MCF 10A (cell line): Measurements from ENCODE around the gene EMP3. TPM values are rescaled to one million over a fixed set of nuclear protein-coding genes. Genes with fewer than 3 reads are reported as not detected.
"Not testable (repeated sequence)": the region's sequence is repeated elsewhere in the genome, so short reads cannot be mapped to it uniquely, and the experiment has no call there.

Source experiments
- BruUV-seq: library from RNA; stranded (reverse); fragments of 400-500 nt; replicated peaks from 2 replicates; lab custom pipeline; 2021; lab: Mats Ljungman, UMichigan
- CTCF ChIA-PET: fragments of 300-600 bp; sonication (Branson Sonifier 250); formaldehyde crosslinking; extraction: SDS; loops from one replicate; lab custom pipeline; 2021; ENCODE audit warnings: antibody characterized with exemption, inconsistent platforms; lab: Yijun Ruan, JAX
- POLR2A ChIA-PET: fragments of 300-600, 350-650 bp; sonication (Branson Sonifier 250); formaldehyde crosslinking; extraction: SDS; loops from one replicate; lab custom pipeline; 2020; ENCODE audit warnings: antibody characterized with exemption, inconsistent platforms; lab: Yijun Ruan, JAX
- DNase-seq: peaks from one replicate; pipeline ENCODE4 v3.0.0-alpha.2; 2018; ENCODE audit not compliant: unreplicated experiment
- H3K27ac Mint-ChIP-seq: one replicate; pipeline ENCODE4 v1.8.0; 2022; ENCODE audit warnings: mild to moderate bottlenecking, low read depth, mixed read lengths; ENCODE audit not compliant: unreplicated experiment
- H3K27me3 Mint-ChIP-seq: one replicate; pipeline ENCODE4 v1.8.0; 2022; ENCODE audit warnings: mixed read lengths; ENCODE audit not compliant: insufficient read depth, unreplicated experiment
- H3K36me3 Mint-ChIP-seq: one replicate; pipeline ENCODE4 v1.8.0; 2022; ENCODE audit warnings: mild to moderate bottlenecking, moderate library complexity, mixed read lengths; ENCODE audit not compliant: insufficient read depth, unreplicated experiment
- H3K4me1 Mint-ChIP-seq: one replicate; pipeline ENCODE4 v1.8.0; 2022; ENCODE audit warnings: mixed read lengths; ENCODE audit not compliant: insufficient read depth, unreplicated experiment
- H3K4me3 Mint-ChIP-seq: one replicate; pipeline ENCODE4 v1.8.0; 2022; ENCODE audit warnings: mild to moderate bottlenecking, moderate library complexity, mixed read lengths; ENCODE audit not compliant: unreplicated experiment
- H3K9me3 Mint-ChIP-seq: one replicate; pipeline ENCODE4 v1.8.0; 2022; ENCODE audit warnings: mixed read lengths; ENCODE audit not compliant: unreplicated experiment
- intact Hi-C: fragments of 100-400 bp; cut with micrococcal nuclease; formaldehyde crosslinking; loops from 2 replicates; pipeline ENCODE4 v1.14.1; 2022
- total RNA-seq: library from RNA; stranded (reverse); gene quantifications from 2 replicates; pipeline ENCODE4 v1.2.3, GENCODE V29; 2022
- TF ChIP-seq, protein P1 (sequence below): fragments of 200-600 bp; IDR thresholded peaks from one replicate; pipeline ENCODE4 v1.8.0; 2022; ENCODE audit warnings: antibody characterized with exemption, mild to moderate bottlenecking; ENCODE audit not compliant: unreplicated experiment

EMP3 gene
- total RNA-seq, 1 experiment from 2014 or later: 198 TPM

GRCh38 chr19:48308631-48309586 lies 16.4 kb upstream of the EMP3 start:
- Mint-ChIP-seq H3K4me1 (no peaks in the 10 kb centered on the region), H3K4me3 (no peak overlapping the region), H3K9me3 (no peaks in the 10 kb centered on the region), H3K27me3 (peaks cover 25% of the 10 kb centered on the region), H3K36me3 (no peaks in the 10 kb centered on the region), H3K27ac (no peak overlapping the region)
- CTCF ChIA-PET: interaction anchor here (0.6 to 0.8 kb wide), 2 partner anchors 17 to 82 kb away, joined by 3 to 5 read pairs; partner anchors contain the start of gene KDELR1
- POLR2A ChIA-PET: interaction anchor here (0.5 to 1.2 kb wide), 2 partner anchors 12 to 181 kb away, joined by 3 read pairs; no protein-coding TSS in a partner anchor
- DNase-seq: no peak
- no TSS peak for BruUV-seq
- intact Hi-C loops: no loop called here
- TF ChIP-seq, protein P1, sequence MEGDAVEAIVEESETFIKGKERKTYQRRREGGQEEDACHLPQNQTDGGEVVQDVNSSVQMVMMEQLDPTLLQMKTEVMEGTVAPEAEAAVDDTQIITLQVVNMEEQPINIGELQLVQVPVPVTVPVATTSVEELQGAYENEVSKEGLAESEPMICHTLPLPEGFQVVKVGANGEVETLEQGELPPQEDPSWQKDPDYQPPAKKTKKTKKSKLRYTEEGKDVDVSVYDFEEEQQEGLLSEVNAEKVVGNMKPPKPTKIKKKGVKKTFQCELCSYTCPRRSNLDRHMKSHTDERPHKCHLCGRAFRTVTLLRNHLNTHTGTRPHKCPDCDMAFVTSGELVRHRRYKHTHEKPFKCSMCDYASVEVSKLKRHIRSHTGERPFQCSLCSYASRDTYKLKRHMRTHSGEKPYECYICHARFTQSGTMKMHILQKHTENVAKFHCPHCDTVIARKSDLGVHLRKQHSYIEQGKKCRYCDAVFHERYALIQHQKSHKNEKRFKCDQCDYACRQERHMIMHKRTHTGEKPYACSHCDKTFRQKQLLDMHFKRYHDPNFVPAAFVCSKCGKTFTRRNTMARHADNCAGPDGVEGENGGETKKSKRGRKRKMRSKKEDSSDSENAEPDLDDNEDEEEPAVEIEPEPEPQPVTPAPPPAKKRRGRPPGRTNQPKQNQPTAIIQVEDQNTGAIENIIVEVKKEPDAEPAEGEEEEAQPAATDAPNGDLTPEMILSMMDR: no peak

DNA sequence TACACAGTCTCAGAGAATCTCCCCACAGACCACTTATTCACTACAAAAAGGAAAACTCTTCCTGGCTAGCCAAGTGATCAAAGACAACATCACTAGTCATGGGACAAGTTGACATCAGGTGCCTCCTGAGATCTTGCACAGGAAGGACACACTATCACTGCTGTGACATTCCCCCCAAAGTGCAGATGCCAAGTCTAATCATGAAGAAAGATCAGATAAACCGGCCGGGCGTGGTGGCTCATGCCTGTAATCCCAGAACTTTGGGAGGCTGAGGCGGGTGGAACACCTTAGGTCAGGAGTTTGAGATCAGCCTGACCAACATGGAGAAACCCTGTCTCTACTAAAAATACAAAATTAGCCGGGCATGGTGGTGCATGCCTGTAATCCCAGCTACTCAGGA lies 15.6 kb upstream of the EMP3 start:
- CTCF ChIA-PET: interaction anchor here (0.6 kb wide), 1 partner anchor 82 kb away, joined by 5 read pairs; the partner anchor contains the start of gene KDELR1

GRCh38 chr19:48310227-48310626 lies 15.1 kb upstream of the EMP3 start:
- no peaks in the 10 kb centered on the region for H3K9me3 Mint-ChIP-seq
- H3K4me1 Mint-ChIP-seq: no peaks in the 10 kb centered on the region
- no peak for DNase-seq
- H3K36me3 Mint-ChIP-seq: no peaks in the 10 kb centered on the region
- ChIA-PET CTCF (no interaction called here), POLR2A (no interaction called here)
- no TSS peak for BruUV-seq
- no peak overlapping the region for H3K27ac Mint-ChIP-seq
- TF ChIP-seq, protein P1: no peak
- intact Hi-C loops: no loop called here
- H3K4me3 Mint-ChIP-seq: no peak overlapping the region
- peaks cover 13% of the 10 kb centered on the region for H3K27me3 Mint-ChIP-seq

More for the DNA sequence above, 15.6 kb upstream of the EMP3 start:
- H3K4me1 Mint-ChIP-seq, BruUV-seq, DNase-seq, H3K4me3 Mint-ChIP-seq, H3K36me3 Mint-ChIP-seq, POLR2A ChIA-PET, intact Hi-C loops, H3K27ac Mint-ChIP-seq, H3K9me3 Mint-ChIP-seq: not testable (repeated sequence)
- peaks cover 18% of the 10 kb centered on the region for H3K27me3 Mint-ChIP-seq

GRCh38 chr19:48311384-48311783 lies 14.0 kb upstream of the EMP3 start:
- no peaks in the 10 kb centered on the region for H3K4me1 Mint-ChIP-seq
- no peak for DNase-seq
- H3K27me3 Mint-ChIP-seq: peaks cover 1% of the 10 kb centered on the region
- H3K27ac Mint-ChIP-seq: no peak overlapping the region
- no peaks in the 10 kb centered on the region for H3K9me3 Mint-ChIP-seq
- ChIA-PET CTCF (no interaction called here), POLR2A (interaction anchor here (0.6 kb wide), 1 partner anchor 52 kb away, joined by 3 read pairs; the partner anchor contains the start of genes SYNGR4 and TMEM143)
- intact Hi-C loops: no loop called here
- BruUV-seq: no TSS peak
- no peaks in the 10 kb centered on the region for H3K36me3 Mint-ChIP-seq
- TF ChIP-seq, protein P1: no peak
- no peak overlapping the region for H3K4me3 Mint-ChIP-seq
